Stimulated activated CD8-positive, alpha-beta memory T cell treated with anti-CD3 and anti-CD28 coated beads, Interleukin-4, amount 100 ng/mL, for 1 hour (primary cell): ENCODE data around the gene MANSC4.

Experiments used
- DNase-seq, 2 donors: peaks; one replicate each; pipeline ENCODE4 v3.0.0-alpha.2; 2020; ENCODE audit warnings: low read depth in 2 of 2, low spot score in 1 of 2

The MANSC4 gene

DNA sequence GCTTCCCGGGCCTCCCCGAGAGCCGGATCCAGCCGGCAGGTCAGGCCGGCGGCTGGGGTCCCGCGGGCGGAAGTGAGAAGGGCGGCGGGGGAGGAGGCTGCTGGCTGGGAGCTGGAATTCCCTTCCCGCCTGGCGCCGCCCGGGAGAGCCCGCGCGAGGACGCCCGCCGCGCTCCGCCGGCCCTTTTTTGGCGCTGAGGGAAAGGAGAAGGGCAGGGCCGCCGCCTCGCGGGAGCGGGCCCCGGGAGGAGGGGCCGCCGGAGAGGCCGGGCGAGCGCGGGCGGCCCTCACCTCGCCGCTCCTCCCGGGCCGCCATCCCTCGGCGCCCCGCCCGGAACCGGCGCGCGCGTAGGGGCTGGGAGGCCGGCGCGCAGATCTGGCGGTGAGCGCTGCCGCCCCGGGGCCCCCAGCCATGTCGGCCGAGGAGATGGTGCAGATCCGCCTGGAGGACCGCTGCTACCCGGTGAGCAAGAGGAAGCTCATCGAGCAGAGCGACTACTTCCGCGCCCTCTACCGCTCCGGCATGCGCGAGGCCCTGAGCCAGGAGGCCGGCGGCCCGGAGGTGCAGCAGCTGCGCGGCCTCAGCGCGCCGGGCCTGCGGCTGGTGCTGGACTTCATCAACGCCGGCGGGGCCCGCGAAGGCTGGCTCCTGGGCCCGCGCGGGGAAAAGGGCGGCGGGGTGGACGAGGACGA is at the start of gene MANSC4, which contains the start of gene KLHL42:
MANSC4 (minus strand) TSS at position 317 of the 692 bp plus-strand sequence. CDS start 8,960 bp downstream, outside the sequence.
KLHL42 (plus strand) TSS at position 314 of the 692 bp plus-strand sequence; CDS start at position 412, 98 bp downstream.
- peak; percentile 18 to 39 for DNase-seq

GRCh38 chr12:27828196-27828595 is 48.2 kb upstream of the MANSC4 start:
- DNase-seq, result no peak

DNA sequence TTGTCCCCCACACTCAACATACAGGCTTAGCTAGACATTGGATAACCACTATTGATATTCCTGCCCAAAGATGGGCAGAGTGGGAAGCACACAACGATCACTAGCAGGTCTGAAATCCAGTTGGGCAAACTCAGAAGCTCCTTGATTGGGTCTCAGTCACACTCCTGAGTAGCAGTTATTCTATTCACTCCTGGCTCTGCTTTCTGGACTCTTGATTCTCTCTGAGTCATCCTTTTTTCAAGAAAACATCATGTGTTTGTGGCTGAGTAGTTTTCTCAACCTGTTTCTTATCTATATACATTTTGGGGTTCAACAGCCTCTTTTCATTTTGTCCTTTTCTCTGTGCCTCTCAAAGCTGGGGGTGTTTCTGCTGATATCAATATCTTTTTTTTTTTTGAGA is 46.0 kb upstream of the MANSC4 start:
- DNase-seq, result no peak

- no peak for DNase-seq
Measured at GRCh38 chr12:27824126-27824842, 44.2 kb upstream of the MANSC4 start.

- DNase-seq, result no peak
Measured at GRCh38 chr12:27823038-27823437, 43.0 kb upstream of the MANSC4 start.

DNA sequence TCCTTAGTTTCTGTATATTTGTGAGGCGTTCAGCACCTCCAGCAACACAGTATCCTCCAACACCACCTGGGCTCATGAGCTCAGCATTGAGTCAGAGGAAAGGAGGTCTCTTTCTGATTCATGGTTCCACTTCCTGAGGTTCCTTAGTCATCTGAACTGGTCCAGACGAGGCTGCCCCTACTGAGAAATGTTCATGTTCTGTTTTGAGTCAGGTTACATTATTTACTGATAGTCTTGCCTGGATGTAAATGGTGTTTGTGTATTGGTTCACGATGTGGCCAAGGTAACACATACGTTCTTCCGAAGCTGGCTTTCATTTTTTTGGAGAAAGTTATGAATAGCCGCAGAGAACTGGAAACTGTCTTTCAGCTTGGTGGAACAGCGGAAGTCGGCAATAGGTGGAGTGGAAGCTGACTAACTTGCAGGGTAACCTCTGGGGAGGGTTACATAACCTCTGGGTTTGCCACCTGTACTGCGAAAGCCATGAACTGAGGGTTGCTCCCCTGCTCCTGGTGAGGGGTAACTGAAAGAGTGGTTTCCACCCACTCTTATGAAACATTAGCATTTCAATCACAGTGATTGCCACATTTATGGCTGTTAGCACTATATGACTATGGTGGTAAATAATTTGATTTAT is 42.2 kb upstream of the MANSC4 start:
- DNase-seq, result peak; percentile 10 to 29

GRCh38 chr12:27821259-27821973 is 41.4 kb upstream of the MANSC4 start:
- DNase-seq, result peak in 1 of 2 donors; percentile 9

GRCh38 chr12:27820564-27820963 is 40.5 kb upstream of the MANSC4 start:
- no peak for DNase-seq

DNA sequence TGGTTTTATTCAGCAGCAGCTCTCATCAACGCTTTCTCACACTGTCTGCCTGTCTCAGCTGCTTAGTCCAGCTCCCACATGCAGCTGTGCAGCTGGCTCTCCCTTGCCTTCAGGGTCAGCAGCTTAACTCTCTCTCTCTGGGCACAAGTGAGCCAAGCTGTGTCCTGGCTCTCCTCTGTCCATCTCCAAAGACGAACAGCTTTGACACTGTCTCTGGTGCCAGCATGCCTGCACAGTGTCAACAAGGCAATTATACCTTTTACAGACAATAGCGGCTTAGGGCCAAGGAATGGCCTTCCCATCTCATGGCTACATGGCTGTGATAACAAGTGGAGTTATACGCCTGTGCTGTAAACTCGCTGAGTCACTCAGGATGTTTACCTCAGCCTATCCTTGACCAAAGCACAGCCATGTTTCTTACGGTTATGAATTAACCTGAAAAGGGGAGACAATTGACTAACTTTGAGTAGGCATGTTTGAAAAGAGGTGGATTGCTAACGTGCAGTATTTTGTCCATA is 38.4 kb upstream of the MANSC4 start:
- DNase-seq, result no peak

- no peak for DNase-seq
Measured at GRCh38 chr12:27817766-27818165, 37.7 kb upstream of the MANSC4 start.

DNA sequence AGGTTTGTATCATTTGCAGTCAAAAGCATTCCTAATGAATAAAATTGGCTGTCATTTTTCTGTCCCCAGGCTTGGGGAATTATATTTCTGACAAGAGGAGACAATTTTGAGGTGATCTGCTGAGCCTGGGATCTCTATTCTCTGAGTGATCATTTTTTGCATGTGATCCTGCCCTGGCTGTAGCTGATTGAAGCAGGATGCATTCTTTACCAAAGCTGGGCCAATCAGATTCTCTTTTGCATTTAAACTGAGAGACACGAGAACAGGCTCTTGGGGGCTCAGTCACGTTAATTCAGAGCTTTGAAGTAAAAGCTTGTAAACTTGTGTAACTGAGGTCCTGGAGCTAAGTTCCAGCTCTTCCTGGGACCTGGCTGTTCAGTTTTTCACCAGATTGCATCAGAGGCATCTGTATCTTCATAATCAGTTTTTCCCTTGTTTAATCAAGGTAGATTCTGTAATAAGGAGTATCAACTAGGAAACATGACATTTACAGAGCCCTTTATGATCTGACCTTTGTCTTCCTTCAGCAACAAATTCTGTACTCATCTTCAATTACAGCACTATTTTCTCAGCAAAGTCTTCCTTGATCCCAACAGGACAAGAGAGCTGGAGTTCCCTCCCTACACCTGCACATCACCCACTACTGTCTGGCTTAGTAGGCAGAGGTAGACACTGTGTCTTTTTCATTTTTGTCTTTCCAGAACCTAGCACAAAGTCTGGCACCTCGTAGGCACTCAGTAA is 35.0 kb upstream of the MANSC4 start:
- DNase-seq, result no peak

DNA sequence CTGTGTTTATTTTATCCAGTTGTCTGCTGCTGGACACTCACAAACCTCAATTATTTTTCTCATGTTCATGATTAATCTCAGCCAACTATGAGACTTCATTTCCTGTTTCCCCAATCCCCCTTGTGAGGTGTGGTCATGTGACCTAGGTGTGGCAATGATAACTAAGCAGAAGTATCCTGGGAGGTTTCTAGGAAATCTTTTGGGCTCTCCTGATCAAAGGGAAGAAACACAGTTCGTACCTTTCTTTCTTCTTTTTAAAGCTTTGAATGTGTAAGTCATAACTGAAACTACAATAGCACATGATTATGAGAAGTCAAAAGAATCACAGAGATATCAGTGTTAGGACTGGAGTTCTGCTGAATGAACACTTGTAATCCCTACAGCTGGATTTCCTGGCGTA is 34.4 kb upstream of the MANSC4 start:
- DNase-seq, result no peak

- no peak for DNase-seq
Measured at GRCh38 chr12:27812502-27812901, 32.5 kb upstream of the MANSC4 start.

DNA sequence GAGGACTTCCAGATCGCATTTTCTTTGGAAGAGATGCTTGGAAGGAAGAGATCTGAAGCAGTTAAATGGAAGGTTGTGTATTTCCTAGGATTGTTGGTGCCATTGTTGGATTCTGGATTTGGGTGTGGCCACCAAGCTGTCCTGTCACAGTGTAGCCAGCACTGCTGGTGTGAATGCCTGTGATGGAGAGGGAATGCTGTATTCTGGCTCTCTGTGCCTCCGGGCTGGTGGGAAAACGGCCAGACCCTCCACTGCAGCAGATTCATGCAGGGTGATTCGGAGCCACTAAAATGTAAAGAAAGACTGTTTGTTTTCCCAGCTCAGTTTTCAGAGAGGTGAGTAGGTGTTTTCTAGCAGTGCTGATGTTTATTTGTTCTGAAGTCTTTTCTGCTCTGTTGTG is 30.7 kb upstream of the MANSC4 start:
- DNase-seq, result no peak

DNA sequence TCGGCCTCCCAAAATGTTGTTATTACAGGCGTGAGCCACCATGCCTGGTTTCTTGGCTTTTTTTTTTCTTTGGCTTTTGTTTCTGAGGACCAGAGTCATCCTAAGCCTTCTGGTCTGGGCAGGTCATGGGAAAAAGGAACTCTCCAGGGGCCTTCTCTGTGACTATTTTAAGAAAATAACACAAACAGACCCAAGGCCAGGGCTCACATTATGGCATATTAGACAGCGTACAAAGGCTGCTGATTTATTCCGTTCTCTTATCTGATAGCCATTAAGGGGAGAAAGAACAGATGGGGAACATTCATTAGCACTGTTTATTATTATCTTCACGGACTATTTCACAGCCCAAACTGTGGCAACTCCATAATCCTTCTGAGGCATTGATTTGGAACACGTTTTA is 28.8 kb upstream of the MANSC4 start:
- no peak for DNase-seq

GRCh38 chr12:27807063-27807703 is 27.1 kb upstream of the MANSC4 start:
- DNase-seq, result no peak

DNA sequence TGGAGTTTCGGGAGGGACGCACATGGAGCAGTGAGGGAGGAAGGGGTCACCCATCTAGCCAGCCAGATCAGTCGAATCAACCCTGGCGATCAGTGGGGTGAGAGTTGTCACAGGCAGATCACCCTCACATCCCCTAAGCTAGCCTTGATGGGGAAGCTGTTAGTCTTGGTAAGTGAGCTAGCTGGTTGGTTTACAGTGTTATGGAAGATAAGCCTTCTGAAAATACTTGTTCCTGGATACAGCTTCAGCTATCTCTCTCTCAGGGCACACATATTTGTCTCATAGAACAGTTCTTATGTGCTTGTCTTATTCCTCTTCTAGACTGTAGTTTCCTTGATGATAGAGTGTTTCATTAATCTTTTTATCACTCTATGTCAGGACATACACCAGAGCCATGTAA is 26.2 kb upstream of the MANSC4 start:
- no peak for DNase-seq

DNA sequence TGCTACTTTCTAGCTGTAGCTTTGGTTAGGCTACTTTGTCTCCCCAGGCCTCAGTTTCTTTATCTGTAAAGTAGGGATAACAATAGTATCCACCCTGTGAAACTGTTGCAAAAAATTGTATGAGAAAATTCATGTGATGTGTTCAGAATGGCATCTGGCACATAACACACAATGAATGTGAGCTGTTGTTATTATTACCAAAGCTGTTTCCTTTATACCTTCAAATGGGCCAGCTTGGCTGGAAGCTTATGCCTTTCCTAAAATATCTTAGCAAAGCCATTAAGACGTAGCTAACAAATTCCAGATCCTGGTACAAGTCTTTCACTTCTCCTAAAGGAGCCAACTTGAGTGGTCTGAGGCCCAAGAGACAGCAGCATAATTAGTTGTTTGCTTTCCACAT is 25.2 kb upstream of the MANSC4 start:
- no peak for DNase-seq

DNA sequence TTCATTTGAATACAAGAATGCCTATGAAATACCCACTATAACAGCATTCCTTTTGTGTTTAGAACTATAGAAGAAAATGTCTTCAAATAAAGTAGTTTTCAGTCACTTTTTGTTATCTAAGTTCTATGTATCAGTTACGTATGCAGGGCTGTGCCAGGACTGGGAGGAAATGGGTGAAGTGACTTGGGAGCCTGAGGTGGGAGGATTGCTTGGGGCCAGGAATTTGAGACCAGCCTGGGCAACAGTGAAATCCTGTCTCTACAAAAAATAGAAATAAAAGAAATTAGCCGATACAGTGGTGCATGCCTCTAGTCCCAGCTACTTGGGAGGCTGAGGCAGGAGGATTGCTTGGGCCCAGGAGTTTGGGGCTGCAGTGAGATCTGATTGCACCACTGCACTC is 22.9 kb upstream of the MANSC4 start:
- DNase-seq, result no peak

DNA sequence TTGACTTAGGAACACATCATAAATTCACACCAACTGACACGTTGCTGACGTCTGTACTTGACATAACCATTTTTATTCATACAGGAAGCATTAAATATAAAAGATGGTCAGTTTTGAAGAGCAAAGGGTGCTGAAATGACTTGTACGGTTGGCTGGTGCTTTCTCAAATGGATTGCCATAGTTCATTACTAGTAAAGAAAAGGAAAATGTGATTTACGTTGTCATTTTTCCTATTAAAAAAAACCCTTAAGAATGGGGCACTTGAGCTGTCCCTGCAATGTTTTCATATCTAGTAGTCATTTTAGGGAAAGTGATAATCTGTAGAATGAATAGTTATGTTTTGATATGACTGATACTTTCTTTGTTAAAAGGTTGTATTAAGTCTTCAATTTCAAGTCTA is 22.5 kb upstream of the MANSC4 start:
- no peak for DNase-seq
